ENCODE measurements around the gene C2orf92.

The C2orf92 gene

DNA sequence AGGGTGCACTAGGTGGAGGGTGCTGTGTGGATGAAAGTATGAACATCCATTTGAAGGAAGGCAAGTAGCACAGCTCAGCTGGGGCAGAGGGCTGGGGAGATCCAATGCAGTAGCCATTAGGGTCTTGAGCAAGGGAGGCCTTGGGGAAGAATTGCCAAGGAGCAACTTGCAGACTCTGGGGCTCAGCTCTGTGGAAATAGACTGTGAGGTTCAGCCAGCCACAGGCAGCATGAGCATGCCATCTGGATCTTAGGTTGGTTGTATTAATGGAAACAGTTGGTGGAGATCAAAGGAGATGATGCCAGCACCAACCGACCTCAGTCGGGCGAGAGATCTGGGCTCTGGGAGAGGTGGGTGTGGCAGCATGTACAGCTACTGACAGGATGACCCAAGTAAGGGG, 49.4 kb downstream of the C2orf92 start:
- no peak for TF ChIP-seq ZNF585B (tag by site-specific recombination; IDR thresholded peaks at IDR 0.05)
- no peak for TF ChIP-seq ZFP41 (tag by site-specific recombination; IDR thresholded peaks at IDR 0.05; ENCODE audit: borderline replicate concordance)
- TF ChIP-seq ZNF623 (tag by site-specific recombination; IDR thresholded peaks at IDR 0.05), result no peak
- TF ChIP-seq GLI2 (tag by site-specific recombination; IDR thresholded peaks at IDR 0.05; ENCODE audit: borderline replicate concordance, low read depth), result no peak
- TF ChIP-seq ZNF501 (tag by site-specific recombination; IDR thresholded peaks at IDR 0.05), result no peak
- no peak for TF ChIP-seq ZNF785 (tag by site-specific recombination; IDR thresholded peaks at IDR 0.05)
- TF ChIP-seq ZNF248 (tag by site-specific recombination; IDR thresholded peaks at IDR 0.05), result no peak
- no peak for TF ChIP-seq TRIM28 (IDR thresholded peaks at IDR 0.05; ENCODE audit: borderline replicate concordance, low read length)
- no peak overlapping the region for H3K27ac ChIP-seq (ENCODE audit: extremely low read depth, low read depth, low read length)
- no peak overlapping the region for H3K4me3 ChIP-seq (ENCODE audit: low read depth, low read length)
- H3K9me3 ChIP-seq (ENCODE audit: control insufficient read depth, insufficient read depth, low read depth, low read length), result no peaks in the 10 kb centered on the region
- POLR2A ChIA-PET, result no interaction called here
- H3K36me3 ChIP-seq (ENCODE audit: control insufficient read depth in 2 of 2, insufficient read depth in 1 of 2, low read length in 2 of 2), result no peaks in the 10 kb centered on the region
- CTCF ChIA-PET, result interaction anchor here (0.7 to 1.1 kb wide), 2 partner anchors 9 to 343 kb away, joined by 3 to 8 read pairs; no protein-coding TSS in a partner anchor
- H3K4me1 ChIP-seq (ENCODE audit: control insufficient read depth, insufficient read depth, low read length), result no peaks in the 10 kb centered on the region

DNA sequence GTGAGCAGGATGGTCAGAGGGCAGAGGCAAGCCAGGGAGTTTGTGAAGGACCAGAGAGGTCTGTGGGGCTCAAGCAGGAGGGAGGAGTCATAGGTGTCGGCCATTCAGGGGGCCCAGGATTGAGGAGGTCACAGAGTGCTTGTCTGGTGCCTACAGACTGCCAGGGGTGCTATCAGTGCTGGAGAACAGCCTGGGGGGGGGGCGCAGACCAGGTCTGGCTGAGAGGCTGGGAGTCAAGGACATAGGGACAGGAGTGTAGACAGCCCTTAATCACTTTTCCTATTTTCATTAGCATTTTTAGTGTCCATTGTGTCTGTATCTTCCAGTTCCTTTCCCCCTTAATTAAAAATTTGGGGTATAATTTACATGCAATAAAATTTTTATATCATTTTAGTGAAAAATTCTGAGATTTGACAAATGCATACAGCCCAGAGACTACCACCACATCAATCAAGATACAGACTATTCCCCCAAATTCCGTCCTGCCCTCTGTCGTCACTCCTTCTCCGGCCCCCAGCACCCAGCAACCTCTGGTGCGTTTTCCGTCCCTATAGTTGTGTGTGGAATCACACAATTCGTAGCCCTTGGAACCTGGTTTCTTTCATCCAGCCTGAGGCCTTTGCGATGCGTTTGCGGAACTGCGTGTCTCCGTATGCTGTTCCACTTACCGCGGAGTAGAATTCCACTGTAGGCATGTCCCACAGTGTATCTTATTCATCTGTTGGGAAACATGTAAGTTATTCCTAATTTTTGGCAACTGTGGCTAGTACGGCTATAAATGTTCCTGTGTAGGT, 50.0 kb downstream of the C2orf92 start:
- no peaks in the 10 kb centered on the region for H3K9me3 ChIP-seq (ENCODE audit: control insufficient read depth, insufficient read depth, low read depth, low read length)
- no peaks in the 10 kb centered on the region for H3K4me1 ChIP-seq (ENCODE audit: control insufficient read depth, insufficient read depth, low read length)
- H3K4me3 ChIP-seq (ENCODE audit: low read depth, low read length), result no peak overlapping the region
- ChIA-PET POLR2A (no interaction called here), CTCF (interaction anchor here (0.7 kb wide), 1 partner anchor 342 kb away, joined by 3 read pairs; no protein-coding TSS in a partner anchor)
- H3K36me3 ChIP-seq (ENCODE audit: control insufficient read depth in 2 of 2, insufficient read depth in 1 of 2, low read length in 2 of 2), result no peaks in the 10 kb centered on the region
- TF ChIP-seq GFI1B (tag by site-specific recombination; IDR thresholded peaks at IDR 0.05) (no peak), ZIC2 (tag by site-specific recombination; IDR thresholded peaks at IDR 0.05) (no peak), ZNF404 (tag by site-specific recombination; IDR thresholded peaks at IDR 0.05) (no peak), REPIN1 (tag by site-specific recombination; IDR thresholded peaks at IDR 0.05; ENCODE audit: low read depth) (no peak), ZNF274 (IDR thresholded peaks at IDR 0.05; ENCODE audit: low read length) (no peak), ZNF274 (tag by site-specific recombination; IDR thresholded peaks at IDR 0.05; ENCODE audit: borderline replicate concordance) (no peak), ZNF157 (tag by site-specific recombination; IDR thresholded peaks at IDR 0.05) (no peak), ZFP69B (tag by site-specific recombination; IDR thresholded peaks at IDR 0.05) (no peak)
- TF ChIP-seq, protein P1, sequence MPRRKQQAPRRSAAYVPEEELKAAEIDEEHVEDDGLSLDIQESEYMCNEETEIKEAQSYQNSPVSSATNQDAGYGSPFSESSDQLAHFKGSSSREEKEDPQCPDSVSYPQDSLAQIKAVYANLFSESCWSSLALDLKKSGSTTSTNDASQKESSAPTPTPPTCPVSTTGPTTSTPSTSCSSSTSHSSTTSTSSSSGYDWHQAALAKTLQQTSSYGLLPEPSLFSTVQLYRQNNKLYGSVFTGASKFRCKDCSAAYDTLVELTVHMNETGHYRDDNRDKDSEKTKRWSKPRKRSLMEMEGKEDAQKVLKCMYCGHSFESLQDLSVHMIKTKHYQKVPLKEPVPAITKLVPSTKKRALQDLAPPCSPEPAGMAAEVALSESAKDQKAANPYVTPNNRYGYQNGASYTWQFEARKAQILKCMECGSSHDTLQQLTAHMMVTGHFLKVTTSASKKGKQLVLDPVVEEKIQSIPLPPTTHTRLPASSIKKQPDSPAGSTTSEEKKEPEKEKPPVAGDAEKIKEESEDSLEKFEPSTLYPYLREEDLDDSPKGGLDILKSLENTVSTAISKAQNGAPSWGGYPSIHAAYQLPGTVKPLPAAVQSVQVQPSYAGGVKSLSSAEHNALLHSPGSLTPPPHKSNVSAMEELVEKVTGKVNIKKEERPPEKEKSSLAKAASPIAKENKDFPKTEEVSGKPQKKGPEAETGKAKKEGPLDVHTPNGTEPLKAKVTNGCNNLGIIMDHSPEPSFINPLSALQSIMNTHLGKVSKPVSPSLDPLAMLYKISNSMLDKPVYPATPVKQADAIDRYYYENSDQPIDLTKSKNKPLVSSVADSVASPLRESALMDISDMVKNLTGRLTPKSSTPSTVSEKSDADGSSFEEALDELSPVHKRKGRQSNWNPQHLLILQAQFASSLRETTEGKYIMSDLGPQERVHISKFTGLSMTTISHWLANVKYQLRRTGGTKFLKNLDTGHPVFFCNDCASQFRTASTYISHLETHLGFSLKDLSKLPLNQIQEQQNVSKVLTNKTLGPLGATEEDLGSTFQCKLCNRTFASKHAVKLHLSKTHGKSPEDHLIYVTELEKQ (tag by site-specific recombination; IDR thresholded peaks at IDR 0.05; ENCODE audit: borderline replicate concordance), result no peak
- TF ChIP-seq, protein P2, sequence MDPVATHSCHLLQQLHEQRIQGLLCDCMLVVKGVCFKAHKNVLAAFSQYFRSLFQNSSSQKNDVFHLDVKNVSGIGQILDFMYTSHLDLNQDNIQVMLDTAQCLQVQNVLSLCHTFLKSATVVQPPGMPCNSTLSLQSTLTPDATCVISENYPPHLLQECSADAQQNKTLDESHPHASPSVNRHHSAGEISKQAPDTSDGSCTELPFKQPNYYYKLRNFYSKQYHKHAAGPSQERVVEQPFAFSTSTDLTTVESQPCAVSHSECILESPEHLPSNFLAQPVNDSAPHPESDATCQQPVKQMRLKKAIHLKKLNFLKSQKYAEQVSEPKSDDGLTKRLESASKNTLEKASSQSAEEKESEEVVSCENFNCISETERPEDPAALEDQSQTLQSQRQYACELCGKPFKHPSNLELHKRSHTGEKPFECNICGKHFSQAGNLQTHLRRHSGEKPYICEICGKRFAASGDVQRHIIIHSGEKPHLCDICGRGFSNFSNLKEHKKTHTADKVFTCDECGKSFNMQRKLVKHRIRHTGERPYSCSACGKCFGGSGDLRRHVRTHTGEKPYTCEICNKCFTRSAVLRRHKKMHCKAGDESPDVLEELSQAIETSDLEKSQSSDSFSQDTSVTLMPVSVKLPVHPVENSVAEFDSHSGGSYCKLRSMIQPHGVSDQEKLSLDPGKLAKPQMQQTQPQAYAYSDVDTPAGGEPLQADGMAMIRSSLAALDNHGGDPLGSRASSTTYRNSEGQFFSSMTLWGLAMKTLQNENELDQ (tag by site-specific recombination; IDR thresholded peaks at IDR 0.05; ENCODE audit: low read depth), result no peak
- TF ChIP-seq, protein P3, sequence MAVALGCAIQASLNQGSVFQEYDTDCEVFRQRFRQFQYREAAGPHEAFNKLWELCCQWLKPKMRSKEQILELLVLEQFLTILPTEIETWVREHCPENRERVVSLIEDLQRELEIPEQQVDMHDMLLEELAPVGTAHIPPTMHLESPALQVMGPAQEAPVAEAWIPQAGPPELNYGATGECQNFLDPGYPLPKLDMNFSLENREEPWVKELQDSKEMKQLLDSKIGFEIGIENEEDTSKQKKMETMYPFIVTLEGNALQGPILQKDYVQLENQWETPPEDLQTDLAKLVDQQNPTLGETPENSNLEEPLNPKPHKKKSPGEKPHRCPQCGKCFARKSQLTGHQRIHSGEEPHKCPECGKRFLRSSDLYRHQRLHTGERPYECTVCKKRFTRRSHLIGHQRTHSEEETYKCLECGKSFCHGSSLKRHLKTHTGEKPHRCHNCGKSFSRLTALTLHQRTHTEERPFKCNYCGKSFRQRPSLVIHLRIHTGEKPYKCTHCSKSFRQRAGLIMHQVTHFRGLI (tag by site-specific recombination; IDR thresholded peaks at IDR 0.05), result no peak
- H3K27ac ChIP-seq (ENCODE audit: extremely low read depth, low read depth, low read length), result no peak overlapping the region
